H1 (cell line): ENCODE data around the gene ZNF764. TPM values are rescaled to one million over a fixed set of nuclear protein-coding genes. Genes with fewer than 3 reads are reported as not detected.
A peak's percentile ranks its signal among the peaks of the same experiment; 100 is the strongest.

ENCODE experiments used
- CHD7 ChIP-seq: fragments of 300-600 bp; sonication (generic); IDR thresholded peaks from 2 replicates; pipeline ENCODE4 v1.7.1; 2012; ENCODE audit warnings: low read length, moderate library complexity, mild to moderate bottlenecking, inconsistent platforms; ENCODE audit not compliant: insufficient replicate concordance
- E2F6 ChIP-seq: IDR thresholded peaks from 2 replicates; pipeline ENCODE4 v1.6.1; 2012; ENCODE audit warnings: inconsistent platforms
- EP300 ChIP-seq, 2 experiments: IDR thresholded peaks; 1 replicate in 1 of 2; 2 replicates in 1 of 2; pipeline ENCODE4 v1.6.1; 2011 to 2012; ENCODE audit warnings: low read depth in 2 of 2, low read length in 2 of 2, mild to moderate bottlenecking in 2 of 2, borderline replicate concordance in 1 of 2, inconsistent platforms in 1 of 2, moderate library complexity in 1 of 2
- GTF2F1 ChIP-seq: IDR thresholded peaks from 2 replicates; pipeline ENCODE4 v1.6.1; 2012; ENCODE audit warnings: low read depth, low read length, improper control_type of control experiment, borderline replicate concordance
- KDM1A ChIP-seq: fragments of 200-600, 300-600 bp; sonication (generic); IDR thresholded peaks from 2 replicates; pipeline ENCODE4 v1.7.1; 2016; ENCODE audit warnings: mild to moderate bottlenecking, low read length, borderline replicate concordance
- KDM5A ChIP-seq: fragments of 200-600 bp; IDR thresholded peaks from 2 replicates; pipeline ENCODE4 v1.7.1; 2012; ENCODE audit warnings: mild to moderate bottlenecking, low read length, inconsistent platforms, mixed read lengths
- NRF1 ChIP-seq: IDR thresholded peaks from 2 replicates; pipeline ENCODE4 v1.6.1; 2011; ENCODE audit warnings: mild to moderate bottlenecking, low read depth, low read length, improper control_type of control experiment
- TAF1 ChIP-seq: IDR thresholded peaks from 2 replicates; pipeline ENCODE4 v1.6.1; 2011; ENCODE audit warnings: mild to moderate bottlenecking, low read depth, low read length
- polyA plus RNA-seq, 7 experiments: library from polyadenylated mRNA; depleted of rRNA in 3 of 7; stranded (reverse) in 5 of 7; unstranded in 2 of 7; fragments of >200 nt in 5 of 7; fragments of 200-250 nt in 2 of 7; gene quantifications; 1 replicate in 5 of 7; 2 replicates in 1 of 7; 4 replicates in 1 of 7; pipeline versions ENCODE4 v1.2.1 to v1.2.3, GENCODE V29; 2011 to 2013; ENCODE audit warnings: missing spikeins in 2 of 7, mixed read lengths in 2 of 7
- total RNA-seq: library from RNA; stranded (reverse); fragmentation: NEBNext Ultra II Directional; extraction: Animal tissue kit (Norgen Biotek cat#: 25700); gene quantifications from 2 replicates; pipeline ENCODE4 v1.2.1, GENCODE V29; 2021

ZNF764 gene
- total and polyA plus RNA-seq, 2 of the 8 experiments (the other 6 are each of a cell fraction or from before 2014, with no cell fraction given) = 5.7 to 7.7 TPM

- peak; percentile 99 for TF ChIP-seq E2F6
- no peak for TF ChIP-seq GTF2F1
- TF ChIP-seq KDM5A = 0 out of 2 replicates have a peak, but pooled peaks have one; percentile 25
- TF ChIP-seq TAF1 = peak; percentile 67
- no peak for TF ChIP-seq CHD7
- TF ChIP-seq NRF1 = no peak
- TF ChIP-seq KDM1A = no peak; the same call in 1 of the 2 replicates
- peak in 1 of 2 experiments; percentile 73; a peak in 1 of 3 replicates for TF ChIP-seq EP300 (IDR thresholded peaks at IDR 0.05; ENCODE audit: borderline replicate concordance in 1 of 2, low read depth in 2 of 2, low read length in 2 of 2)
These were observed 27.4 kb upstream of the ZNF764 start, which contains the start of gene ZNF785 (continued) for GRCh38 chr16:30585400-30586191.
